Measurements from ENCODE around the gene TMCC1.

GRCh38 chr3:129627350-129628168 lies 266.0 kb downstream of the TMCC1 start:
- TF ChIP-seq CTCF (IDR thresholded peaks at IDR 0.05; ENCODE audit: insufficient read depth, low read length) (peak; percentile 81), REST (IDR thresholded peaks at IDR 0.05; ENCODE audit: insufficient replicate concordance, low read depth) (no peak), POLR2AphosphoS5 (IDR thresholded peaks at IDR 0.05; ENCODE audit: low read depth) (0 out of 2 replicates have a peak, but pooled peaks have one; percentile 22)
